ENCODE measurements around the gene CCPG1. TPM values are rescaled to one million over a fixed set of nuclear protein-coding genes. Genes with fewer than 3 reads are reported as not detected.

CCPG1 gene
- total RNA-seq, 1 experiment from 2014 or later = 27.5 TPM

- Histone ChIP-seq H3K36me3 (ENCODE audit: insufficient read depth, low read length, poor library complexity, severe bottlenecking) (no peaks in the 10 kb centered on the region), H3K27ac (ENCODE audit: low read depth, low read length, poor library complexity, severe bottlenecking) (peak overlapping the region; percentile 95), H3K4me1 (ENCODE audit: insufficient read depth, low read length, poor library complexity, severe bottlenecking) (peaks cover 12% of the 10 kb centered on the region), H3K27me3 (replicated peaks; ENCODE audit: insufficient read depth, low read depth, low read length, poor library complexity) (no peaks in the 10 kb centered on the region), H3K4me3 (ENCODE audit: low read depth, low read length, poor library complexity, severe bottlenecking) (peak overlapping the region; percentile 84), H3K9me3 (ENCODE audit: low read depth, low read length, poor library complexity, severe bottlenecking) (no peaks in the 10 kb centered on the region)
- TSS peak; percentile 78 for BruUV-seq (replicated peaks)
- no peak for DNase-seq (ENCODE audit: low spot score)
- TF ChIP-seq EZH2 (IDR thresholded peaks at IDR 0.05; ENCODE audit: borderline replicate concordance, low read depth, low read length, poor library complexity, severe bottlenecking) (no peak), CTCF (conservative IDR thresholded peaks at IDR 0.05; ENCODE audit: low read depth, low read length) (no peak)
- ChIA-PET CTCF (interaction anchor here (1.0 kb wide), 1 partner anchor 89 kb away, joined by 4 read pairs; the partner anchor contains the start of genes CCPG1 and PIERCE2), POLR2A (ENCODE audit: low non-redundant PET) (no interaction called here)
- intact Hi-C loops (cut with micrococcal nuclease; ENCODE audit: unreplicated experiment) = no loop called here
Observed at GRCh38 chr15:55319537-55320237, 88.5 kb downstream of the CCPG1 start.

- no TSS peak for BruUV-seq (replicated peaks)
- Histone ChIP-seq H3K4me3 (ENCODE audit: low read depth, low read length, poor library complexity, severe bottlenecking) (peak within 1 kb of the TSS; percentile 84), H3K9me3 (ENCODE audit: low read depth, low read length, poor library complexity, severe bottlenecking) (no peaks in the 10 kb centered on the region), H3K27me3 (replicated peaks; ENCODE audit: insufficient read depth, low read depth, low read length, poor library complexity) (no peaks in the 10 kb centered on the region), H3K4me1 (ENCODE audit: insufficient read depth, low read length, poor library complexity, severe bottlenecking) (peaks cover 12% of the 10 kb centered on the region), H3K36me3 (ENCODE audit: insufficient read depth, low read length, poor library complexity, severe bottlenecking) (no peaks in the 10 kb centered on the region), H3K27ac (ENCODE audit: low read depth, low read length, poor library complexity, severe bottlenecking) (peak within 1 kb of the TSS; percentile 95)
- POLR2A ChIA-PET (ENCODE audit: low non-redundant PET) = no interaction called here
- intact Hi-C loops (cut with micrococcal nuclease; ENCODE audit: unreplicated experiment) = no loop called here
- peak; percentile 91 for DNase-seq (ENCODE audit: low spot score)
- CTCF ChIA-PET = interaction anchor here (1.0 kb wide), 1 partner anchor 89 kb away, joined by 4 read pairs; the partner anchor contains the start of genes CCPG1 and PIERCE2
- TF ChIP-seq EZH2 (IDR thresholded peaks at IDR 0.05; ENCODE audit: borderline replicate concordance, low read depth, low read length, poor library complexity, severe bottlenecking) (no peak), CTCF (conservative IDR thresholded peaks at IDR 0.05; ENCODE audit: low read depth, low read length) (0 out of 2 replicates have a peak, but pooled peaks have one; percentile 11)
Observed at GRCh38 chr15:55318588-55319494, 89.3 kb downstream of the CCPG1 start, which contains the start of the genes PIGB and PIGBOS1. Gene PIGB (plus strand): TSS chr15:55319222. CDS start chr15:55319251, 29 bp downstream. Gene PIGBOS1 (minus strand): TSS chr15:55319123. CDS start chr15:55317792, 1,331 bp downstream.

Small RNA genes lying within 50 kb of the gene (microRNA-seq; reads per million reads assigned to microRNA genes)
- gene MIR628 = 313 reads per million, percentile 73 among the genes with 10 or more reads in this experiment

Other genes starting within 250 kb of the CCPG1 start
- 111 and 118 TPM in 2 replicates for gene RSL24D1, start 211.4 kb downstream of the CCPG1 start, total RNA-seq (2021)
- 1.7 and 1.8 TPM in 2 replicates for gene RAB27A, start 118.5 kb downstream of the CCPG1 start, total RNA-seq (2021)
- 13.3 and 14.3 TPM in 2 replicates for gene PIGBOS1, start 89.2 kb downstream of the CCPG1 start, total RNA-seq (2021)
- 8.3 and 9.6 TPM in 2 replicates for gene PIGB, start 89.1 kb downstream of the CCPG1 start, total RNA-seq (2021)
- 0.86 and 1.7 TPM in 2 replicates for gene PIERCE2, start 136 bp upstream of the CCPG1 start, total RNA-seq (2021)
- 3.3 and 4.3 TPM in 2 replicates for gene DNAAF4, start 99.9 kb upstream of the CCPG1 start, total RNA-seq (2021)
- 5.7 and 6.8 TPM in 2 replicates for gene PYGO1, start 180.0 kb upstream of the CCPG1 start, total RNA-seq (2021)